SK-MEL-5 (cell line): ENCODE data around the gene C1orf35. TPM values are rescaled to one million over a fixed set of nuclear protein-coding genes. Genes with fewer than 3 reads are reported as not detected.
A peak's percentile ranks its signal among the peaks of the same experiment; 100 is the strongest.

Experiments
- DNase-seq: peaks from one replicate; pipeline ENCODE4 v3.0.0-alpha.2; 2016; ENCODE audit warnings: low read depth, low spot score
- in situ Hi-C: cut with HindIII; loops from 2 replicates; pipeline ENCODE4 v1.10.0; 2016; ENCODE audit warnings: low sequenced_read_pairs, high pct_unique_total_duplicates, low pct_unique_long_range_greater_than_20kb
- total RNA-seq: library from RNA; depleted of rRNA; stranded (reverse); fragments of >200 nt; shearing (Covaris generic); gene quantifications from 2 replicates; pipeline ENCODE4 v1.2.3, GENCODE V29; 2014

Gene C1orf35
- total RNA-seq, 1 experiment from 2014 or later = 11.1 TPM

- no peak for DNase-seq
- in situ Hi-C loops = no loop called here
Observed at GRCh38 chr1:228089519-228090380, 13.4 kb downstream of the C1orf35 start.

DNA sequence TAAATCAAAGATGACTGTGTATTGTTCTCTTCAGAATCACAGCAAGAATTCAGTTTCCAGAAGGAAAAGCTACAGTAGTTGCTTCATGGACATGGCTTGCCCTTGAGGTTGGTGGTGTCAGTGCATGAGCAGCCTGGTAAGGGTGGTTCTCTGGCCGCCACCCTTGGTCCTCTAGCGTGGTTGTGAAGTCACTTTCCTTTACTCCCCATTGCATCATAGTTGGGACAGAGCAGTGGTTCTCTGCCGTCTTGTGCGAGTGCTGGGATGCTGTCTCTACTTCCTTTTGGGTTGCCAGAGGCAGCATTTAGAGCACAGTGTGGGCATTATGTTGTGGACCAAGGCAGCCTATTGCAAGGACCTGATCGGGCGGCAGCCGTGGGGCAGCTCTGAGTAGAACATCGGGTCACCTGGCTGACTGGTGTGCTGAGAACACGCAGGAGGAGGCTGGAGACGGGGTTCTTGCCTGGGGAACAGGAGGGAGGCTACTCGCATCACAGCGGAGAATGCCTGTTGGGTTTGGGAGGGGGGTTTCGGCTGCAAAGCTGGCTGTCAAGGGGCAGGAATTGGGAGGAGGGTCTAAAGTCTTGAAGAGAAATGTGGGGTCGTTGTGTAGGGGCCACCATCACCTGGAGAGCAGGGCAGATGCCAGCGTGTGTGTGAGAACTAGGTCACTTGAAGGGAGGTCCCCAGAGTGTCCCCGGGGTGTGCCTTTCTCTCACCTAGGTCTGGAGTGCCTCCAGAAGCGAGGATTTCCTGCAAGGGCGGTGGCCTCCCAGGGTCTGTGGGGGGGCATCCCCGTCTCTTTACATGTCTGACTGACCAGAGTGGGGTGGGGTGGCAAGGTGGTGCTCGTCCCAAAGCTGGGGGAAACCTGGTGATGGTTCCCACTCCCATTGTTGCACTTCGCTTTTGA lies 14.3 kb downstream of the C1orf35 start:
- in situ Hi-C loops = no loop called here
- no peak for DNase-seq

GRCh38 chr1:228087771-228088251 lies 15.3 kb downstream of the C1orf35 start:
- in situ Hi-C loops = no loop called here
- no peak for DNase-seq

- in situ Hi-C loops = no loop called here
- no peak for DNase-seq
Observed at GRCh38 chr1:228085287-228085951, 17.7 kb downstream of the C1orf35 start.

GRCh38 chr1:228084797-228085196 lies 18.3 kb downstream of the C1orf35 start:
- no peak for DNase-seq
- in situ Hi-C loops = no loop called here

- DNase-seq = no peak
- in situ Hi-C loops = no loop called here
Observed at GRCh38 chr1:228084325-228084724, 18.8 kb downstream of the C1orf35 start.

GRCh38 chr1:228083871-228084278 lies 19.2 kb downstream of the C1orf35 start:
- in situ Hi-C loops = no loop called here

GRCh38 chr1:228082918-228083870 lies 19.9 kb downstream of the C1orf35 start:
- in situ Hi-C loops = no loop called here
- DNase-seq = no peak

More at GRCh38 chr1:228083871-228084278, 19.2 kb downstream of the C1orf35 start:
- peak; percentile 22 for DNase-seq

DNA sequence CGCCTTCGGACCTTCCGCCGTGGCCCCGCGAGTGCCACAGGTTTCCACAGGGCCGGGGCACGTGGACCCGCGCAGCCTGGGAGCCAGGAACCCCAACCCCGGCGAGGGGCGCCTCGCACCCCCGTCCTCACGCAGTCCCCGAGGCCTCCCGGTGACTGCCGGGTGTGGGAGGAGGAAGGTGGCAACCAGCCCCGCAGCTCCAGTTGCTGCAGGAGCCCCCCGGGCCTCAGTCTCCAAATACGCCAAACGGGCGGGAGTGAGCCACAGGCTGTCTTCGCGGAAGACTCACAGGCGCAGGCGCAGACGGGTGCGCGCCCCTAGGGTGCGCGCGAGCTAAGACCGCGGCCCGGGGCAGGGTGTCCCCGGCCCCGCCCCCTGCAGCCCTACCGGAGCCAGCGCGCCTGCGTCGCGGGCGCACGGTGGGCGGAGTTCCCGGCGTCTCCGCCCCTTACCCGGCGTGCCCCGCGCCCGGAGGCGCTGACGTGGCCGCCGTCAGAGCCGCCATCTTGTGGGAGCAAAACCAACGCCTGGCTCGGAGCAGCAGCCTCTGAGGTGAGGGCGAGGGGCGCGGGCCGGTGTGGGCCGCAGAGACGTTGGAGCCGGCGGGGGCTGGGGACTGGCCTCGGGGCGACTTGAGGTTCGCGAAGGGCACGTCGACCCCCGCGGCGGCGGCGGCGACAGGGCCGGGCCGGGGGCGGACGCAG lies 20.8 kb downstream of the C1orf35 start, which contains the start of gene ARF1:
TSS of gene ARF1 (plus strand) at position 495 of the 704 bp plus-strand sequence. CDS start 14,407 bp downstream, outside the sequence.
- DNase-seq = peak; percentile 89
- in situ Hi-C loops = no loop called here

GRCh38 chr1:228081578-228082213 lies 21.4 kb downstream of the C1orf35 start:
- DNase-seq = no peak
- in situ Hi-C loops = no loop called here

- no peak for DNase-seq
- in situ Hi-C loops = no loop called here
Observed at GRCh38 chr1:228081144-228081543, 22.0 kb downstream of the C1orf35 start.

GRCh38 chr1:228079601-228080263 lies 23.4 kb downstream of the C1orf35 start:
- in situ Hi-C loops = no loop called here
- no peak for DNase-seq

DNA sequence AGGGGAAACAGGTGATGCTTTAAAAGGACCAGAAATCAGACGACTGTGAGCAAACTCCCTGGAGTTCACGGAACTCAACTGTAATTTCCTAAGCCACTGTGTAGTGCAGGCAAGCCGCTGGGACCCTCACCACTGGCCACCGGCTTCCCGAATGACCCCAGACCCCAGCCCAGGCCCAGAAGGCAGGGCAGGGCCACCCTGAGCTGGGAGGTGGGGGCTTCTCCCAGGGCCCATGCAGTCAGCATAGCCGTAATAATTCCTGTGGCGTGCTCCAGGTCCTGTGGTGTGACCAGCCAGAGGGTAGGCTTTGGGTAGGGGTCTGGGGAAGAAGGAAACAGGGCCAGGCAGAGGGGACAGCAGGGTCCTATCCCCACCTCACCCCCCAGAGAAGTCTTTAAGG lies 24.1 kb downstream of the C1orf35 start:
- no peak for DNase-seq
- in situ Hi-C loops = no loop called here

GRCh38 chr1:228077565-228078330 lies 25.4 kb downstream of the C1orf35 start:
- in situ Hi-C loops = no loop called here
- no peak for DNase-seq
